Stimulated activated CD8-positive, alpha-beta memory T cell treated with anti-CD3 and anti-CD28 coated beads, Interleukin-4, amount 100 ng/mL, for 4 hours (primary cell): ENCODE data around the gene KIF1B.
"Not testable (repeated sequence)": the region's sequence is repeated elsewhere in the genome, so short reads cannot be mapped to it uniquely, and the experiment has no call there.

Source experiments
- DNase-seq, 2 donors: peaks; one replicate each; pipeline ENCODE4 v3.0.0-alpha.2; 2020; ENCODE audit warnings: low read depth in 2 of 2, low spot score in 1 of 2

The KIF1B gene

DNA sequence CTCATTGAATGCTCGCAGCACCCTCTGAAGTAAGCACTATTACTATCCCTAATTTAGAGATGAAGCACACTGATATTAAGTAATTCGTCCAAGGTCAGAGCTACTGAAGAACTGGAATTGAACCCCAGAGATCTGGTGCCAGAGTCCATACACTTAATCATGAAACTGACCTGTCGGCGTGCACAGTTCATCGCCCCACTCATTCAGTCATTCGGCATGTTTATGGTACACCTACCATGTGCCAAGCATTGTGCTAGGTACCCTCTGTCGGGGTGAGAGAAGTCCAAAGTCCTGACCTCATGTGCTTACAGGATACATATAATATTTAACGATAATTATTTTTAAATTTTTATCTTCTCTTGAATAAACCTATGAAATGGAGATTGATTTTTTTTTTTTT is 214.3 kb downstream of the KIF1B start:
- DNase-seq: no peak

- not testable (repeated sequence) for DNase-seq
Measured at GRCh38 chr1:10425826-10426534, 215.6 kb downstream of the KIF1B start.

GRCh38 chr1:10426535-10426848 is 216.1 kb downstream of the KIF1B start:
- not testable (repeated sequence) for DNase-seq

GRCh38 chr1:10428984-10429383 is 218.6 kb downstream of the KIF1B start:
- no peak for DNase-seq

DNA sequence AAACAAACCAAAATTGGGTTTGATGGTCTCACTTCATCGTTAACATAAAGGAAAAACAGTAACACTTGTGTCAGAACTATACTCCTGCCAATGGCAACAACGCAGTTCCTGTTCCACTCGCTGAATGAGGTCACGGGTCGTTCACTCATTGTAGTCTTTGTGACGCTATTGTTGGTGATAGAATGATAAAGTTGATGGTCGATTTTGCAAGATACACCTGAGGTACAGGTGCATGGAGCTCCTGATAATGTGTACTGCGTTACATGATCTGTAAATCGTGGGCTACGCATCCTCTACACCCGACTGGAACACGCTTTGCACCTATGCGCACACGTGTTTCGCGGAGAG is 219.5 kb downstream of the KIF1B start:
- DNase-seq: no peak

GRCh38 chr1:10430216-10431069 is 220.1 kb downstream of the KIF1B start, which contains the start of gene CENPS:
CENPS (plus strand) TSS chr1:10430433; CDS start chr1:10430518, 85 bp downstream.
- DNase-seq: peak; percentile 83 to 84
